Hematopoietic multipotent progenitor cell treated with erythropoietin and hydrocortisone succinate and interleukin-3 and kit ligand, for 4 days (in vitro differentiated cells): Measurements from ENCODE around the gene DEPDC5.
A peak's percentile ranks its signal among the peaks of the same experiment; 100 is the strongest.

Experiments
- DNase-seq: peaks from one replicate; pipeline ENCODE4 v3.0.0-alpha.2; 2015

Gene DEPDC5

GRCh38 chr22:31818481-31819392 is 64.9 kb downstream of the DEPDC5 start:
- peak; percentile 18 for DNase-seq

GRCh38 chr22:31820655-31821054 is 66.8 kb downstream of the DEPDC5 start:
- no peak for DNase-seq

- no peak for DNase-seq
These were observed 67.8 kb downstream of the DEPDC5 start for GRCh38 chr22:31821572-31821971.

GRCh38 chr22:31822523-31822922 is 68.7 kb downstream of the DEPDC5 start:
- no peak for DNase-seq

GRCh38 chr22:31825513-31825912 is 71.7 kb downstream of the DEPDC5 start:
- no peak for DNase-seq

GRCh38 chr22:31826443-31826842 is 72.6 kb downstream of the DEPDC5 start:
- no peak for DNase-seq

- no peak for DNase-seq
These were observed 74.9 kb downstream of the DEPDC5 start for GRCh38 chr22:31828739-31829138.

- DNase-seq, result no peak
These were observed 75.7 kb downstream of the DEPDC5 start for GRCh38 chr22:31829505-31829904.

GRCh38 chr22:31830721-31831070 is 76.9 kb downstream of the DEPDC5 start:
- no peak for DNase-seq

- DNase-seq, result no peak
These were observed 80.1 kb downstream of the DEPDC5 start for GRCh38 chr22:31833930-31834329.

- DNase-seq, result no peak
These were observed 82.2 kb downstream of the DEPDC5 start for GRCh38 chr22:31836010-31836409.

- no peak for DNase-seq
These were observed 85.1 kb downstream of the DEPDC5 start for GRCh38 chr22:31838917-31839316.

GRCh38 chr22:31839986-31840385 is 86.2 kb downstream of the DEPDC5 start:
- no peak for DNase-seq

- DNase-seq, result no peak
These were observed 86.8 kb downstream of the DEPDC5 start for GRCh38 chr22:31840585-31840984.

GRCh38 chr22:31841078-31841827 is 87.4 kb downstream of the DEPDC5 start:
- DNase-seq, result no peak

GRCh38 chr22:31843526-31843925 is 89.7 kb downstream of the DEPDC5 start:
- DNase-seq, result no peak

- no peak for DNase-seq
These were observed 91.1 kb downstream of the DEPDC5 start for GRCh38 chr22:31844941-31845340.

GRCh38 chr22:31846161-31847115 is 92.6 kb downstream of the DEPDC5 start:
- peak; percentile 52 for DNase-seq

GRCh38 chr22:31848411-31848810 is 94.6 kb downstream of the DEPDC5 start:
- no peak for DNase-seq

GRCh38 chr22:31850135-31850534 is 96.3 kb downstream of the DEPDC5 start:
- DNase-seq, result no peak

- DNase-seq, result no peak
These were observed 99.0 kb downstream of the DEPDC5 start for GRCh38 chr22:31852691-31853421.
